ENCODE data around the gene GPI. TPM values are rescaled to one million over a fixed set of nuclear protein-coding genes. Genes with fewer than 3 reads are reported as not detected.
A peak's percentile ranks its signal among the peaks of the same experiment; 100 is the strongest.

Gene GPI
- total and polyA plus RNA-seq, 2 of the 13 experiments (the other 11 are each of a cell fraction or from before 2014, with no cell fraction given), result 147 to 167 TPM

DNA sequence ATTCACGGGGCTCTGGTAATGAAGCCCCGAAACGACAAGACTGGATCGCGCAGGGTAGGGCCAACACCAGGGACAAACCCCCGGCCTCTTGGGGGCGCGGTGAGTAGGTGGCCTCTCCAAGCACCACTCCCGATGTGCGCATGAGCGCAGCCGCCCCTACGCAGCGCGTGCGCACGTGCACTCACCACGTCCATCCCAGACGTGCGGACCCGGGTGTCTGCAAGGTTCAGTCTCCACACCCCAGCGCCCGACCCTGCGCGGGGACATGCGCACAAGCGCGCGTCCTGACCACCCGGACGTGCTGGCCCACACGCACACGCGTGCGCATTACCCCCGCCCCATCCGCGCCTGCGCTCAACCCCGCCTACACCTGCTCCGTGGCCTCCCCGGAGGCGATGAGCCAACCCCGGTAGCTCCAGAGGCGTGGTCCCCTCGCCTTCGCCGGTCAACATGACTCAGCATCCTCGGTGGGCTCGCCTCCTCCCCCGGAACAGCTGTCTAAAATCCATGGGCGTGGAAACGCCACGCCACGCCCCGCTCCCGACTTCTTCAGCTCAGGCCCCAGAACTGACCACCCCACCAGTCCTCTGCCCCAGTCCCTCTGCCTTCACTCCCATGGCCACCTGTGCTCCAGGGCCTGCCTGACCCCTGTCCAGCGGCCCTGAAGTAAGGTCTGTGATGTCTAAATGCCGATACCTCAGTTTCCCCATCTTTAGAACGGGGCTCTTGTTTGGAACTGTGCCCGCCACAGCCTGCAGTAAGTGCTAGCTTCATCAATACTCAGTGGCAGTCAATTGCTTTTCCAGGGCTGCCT lies 5.6 kb upstream of the GPI start (continued):
- TF ChIP-seq ZNF747 (CRISPR knock-in tag; IDR thresholded peaks at IDR 0.05; ENCODE audit: borderline replicate concordance), result peak; percentile 98; the same call in 1 of the 2 replicates
- no peak for TF ChIP-seq FLYWCH1 (CRISPR knock-in tag; IDR thresholded peaks at IDR 0.05)
- TF ChIP-seq, protein P1, sequence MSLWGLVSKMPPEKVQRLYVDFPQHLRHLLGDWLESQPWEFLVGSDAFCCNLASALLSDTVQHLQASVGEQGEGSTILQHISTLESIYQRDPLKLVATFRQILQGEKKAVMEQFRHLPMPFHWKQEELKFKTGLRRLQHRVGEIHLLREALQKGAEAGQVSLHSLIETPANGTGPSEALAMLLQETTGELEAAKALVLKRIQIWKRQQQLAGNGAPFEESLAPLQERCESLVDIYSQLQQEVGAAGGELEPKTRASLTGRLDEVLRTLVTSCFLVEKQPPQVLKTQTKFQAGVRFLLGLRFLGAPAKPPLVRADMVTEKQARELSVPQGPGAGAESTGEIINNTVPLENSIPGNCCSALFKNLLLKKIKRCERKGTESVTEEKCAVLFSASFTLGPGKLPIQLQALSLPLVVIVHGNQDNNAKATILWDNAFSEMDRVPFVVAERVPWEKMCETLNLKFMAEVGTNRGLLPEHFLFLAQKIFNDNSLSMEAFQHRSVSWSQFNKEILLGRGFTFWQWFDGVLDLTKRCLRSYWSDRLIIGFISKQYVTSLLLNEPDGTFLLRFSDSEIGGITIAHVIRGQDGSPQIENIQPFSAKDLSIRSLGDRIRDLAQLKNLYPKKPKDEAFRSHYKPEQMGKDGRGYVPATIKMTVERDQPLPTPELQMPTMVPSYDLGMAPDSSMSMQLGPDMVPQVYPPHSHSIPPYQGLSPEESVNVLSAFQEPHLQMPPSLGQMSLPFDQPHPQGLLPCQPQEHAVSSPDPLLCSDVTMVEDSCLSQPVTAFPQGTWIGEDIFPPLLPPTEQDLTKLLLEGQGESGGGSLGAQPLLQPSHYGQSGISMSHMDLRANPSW (CRISPR knock-in tag; IDR thresholded peaks at IDR 0.05; ENCODE audit: borderline replicate concordance), result peak; percentile 60; the same call in 1 of the 2 replicates
- no peak for TF ChIP-seq ZNF251 (CRISPR knock-in tag; IDR thresholded peaks at IDR 0.05)
- TF ChIP-seq BCL6 (CRISPR knock-in tag; IDR thresholded peaks at IDR 0.05), result peak; percentile 36; the same call in 1 of the 2 replicates
- no peak for TF ChIP-seq ZNF674 (CRISPR knock-in tag; IDR thresholded peaks at IDR 0.05; ENCODE audit: low read depth)
- TF ChIP-seq RFX3 (CRISPR knock-in tag; IDR thresholded peaks at IDR 0.05), result no peak
- peak; percentile 89 for TF ChIP-seq YY1 (IDR thresholded peaks at IDR 0.05; ENCODE audit: insufficient read depth, insufficient replicate concordance, low read depth, low read length)
- TF ChIP-seq ZNF670 (CRISPR knock-in tag; IDR thresholded peaks at IDR 0.05; ENCODE audit: borderline replicate concordance), result peak; percentile 92; the same call in 1 of the 2 replicates
- peak; percentile 72; the same call in 1 of the 2 replicates for TF ChIP-seq ZZZ3 (CRISPR knock-in tag; IDR thresholded peaks at IDR 0.05; ENCODE audit: borderline replicate concordance)
- TF ChIP-seq, protein P2, sequence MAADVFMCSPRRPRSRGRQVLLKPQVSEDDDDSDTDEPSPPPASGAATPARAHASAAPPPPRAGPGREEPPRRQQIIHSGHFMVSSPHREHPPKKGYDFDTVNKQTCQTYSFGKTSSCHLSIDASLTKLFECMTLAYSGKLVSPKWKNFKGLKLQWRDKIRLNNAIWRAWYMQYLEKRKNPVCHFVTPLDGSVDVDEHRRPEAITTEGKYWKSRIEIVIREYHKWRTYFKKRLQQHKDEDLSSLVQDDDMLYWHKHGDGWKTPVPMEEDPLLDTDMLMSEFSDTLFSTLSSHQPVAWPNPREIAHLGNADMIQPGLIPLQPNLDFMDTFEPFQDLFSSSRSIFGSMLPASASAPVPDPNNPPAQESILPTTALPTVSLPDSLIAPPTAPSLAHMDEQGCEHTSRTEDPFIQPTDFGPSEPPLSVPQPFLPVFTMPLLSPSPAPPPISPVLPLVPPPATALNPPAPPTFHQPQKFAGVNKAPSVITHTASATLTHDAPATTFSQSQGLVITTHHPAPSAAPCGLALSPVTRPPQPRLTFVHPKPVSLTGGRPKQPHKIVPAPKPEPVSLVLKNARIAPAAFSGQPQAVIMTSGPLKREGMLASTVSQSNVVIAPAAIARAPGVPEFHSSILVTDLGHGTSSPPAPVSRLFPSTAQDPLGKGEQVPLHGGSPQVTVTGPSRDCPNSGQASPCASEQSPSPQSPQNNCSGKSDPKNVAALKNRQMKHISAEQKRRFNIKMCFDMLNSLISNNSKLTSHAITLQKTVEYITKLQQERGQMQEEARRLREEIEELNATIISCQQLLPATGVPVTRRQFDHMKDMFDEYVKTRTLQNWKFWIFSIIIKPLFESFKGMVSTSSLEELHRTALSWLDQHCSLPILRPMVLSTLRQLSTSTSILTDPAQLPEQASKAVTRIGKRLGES (CRISPR knock-in tag; IDR thresholded peaks at IDR 0.05; ENCODE audit: borderline replicate concordance), result no peak
- TF ChIP-seq, protein P3, sequence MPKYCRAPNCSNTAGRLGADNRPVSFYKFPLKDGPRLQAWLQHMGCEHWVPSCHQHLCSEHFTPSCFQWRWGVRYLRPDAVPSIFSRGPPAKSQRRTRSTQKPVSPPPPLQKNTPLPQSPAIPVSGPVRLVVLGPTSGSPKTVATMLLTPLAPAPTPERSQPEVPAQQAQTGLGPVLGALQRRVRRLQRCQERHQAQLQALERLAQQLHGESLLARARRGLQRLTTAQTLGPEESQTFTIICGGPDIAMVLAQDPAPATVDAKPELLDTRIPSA (CRISPR knock-in tag; IDR thresholded peaks at IDR 0.05; ENCODE audit: borderline replicate concordance), result no peak
- TF ChIP-seq CCDC6 (CRISPR knock-in tag; IDR thresholded peaks at IDR 0.05), result peak; percentile 60; the same call in 1 of the 2 replicates
- no peak for TF ChIP-seq CAMTA2 (CRISPR knock-in tag; IDR thresholded peaks at IDR 0.05; ENCODE audit: borderline replicate concordance)
- no peak for TF ChIP-seq ZFP62 (CRISPR knock-in tag; IDR thresholded peaks at IDR 0.05)
- no peak for TF ChIP-seq IKZF1 (IDR thresholded peaks at IDR 0.05)
- peak; percentile 19; the same call in 1 of the 2 replicates for TF ChIP-seq ZNF547 (CRISPR knock-in tag; IDR thresholded peaks at IDR 0.05)
- TF ChIP-seq ZNF430 (CRISPR knock-in tag; IDR thresholded peaks at IDR 0.05), result no peak
- 0 out of 2 replicates have a peak, but pooled peaks have one; percentile 63 for TF ChIP-seq ZNF564 (CRISPR knock-in tag; IDR thresholded peaks at IDR 0.05)
- peak; percentile 82 for TF ChIP-seq MEF2D (CRISPR knock-in tag; IDR thresholded peaks at IDR 0.05)
